Measurements from ENCODE around the gene IFRD1. TPM values are rescaled to one million over a fixed set of nuclear protein-coding genes. Genes with fewer than 3 reads are reported as not detected.

The IFRD1 gene
- total RNA-seq, 1 experiment from 2014 or later = 67.8 TPM

GRCh38 chr7:112442210-112442609 lies 8.1 kb upstream of the IFRD1 start:
- Histone ChIP-seq H3K14ac (ENCODE audit: insufficient read depth, low read length) (no peak overlapping the region), H4K8ac (replicated peaks; ENCODE audit: insufficient read length, low read depth, low read length) (no peak overlapping the region), H3T11ph (ENCODE audit: low read length) (no peak overlapping the region), H4K20me1 (ENCODE audit: control insufficient read depth, insufficient read depth, insufficient read length) (no peaks in the 10 kb centered on the region), H4K91ac (ENCODE audit: insufficient read length, low read depth, low read length) (no peak overlapping the region), H3K23ac (ENCODE audit: insufficient read length, low read depth, low read length) (no peak overlapping the region), H4K5ac (ENCODE audit: insufficient read length, low read depth, low read length) (no peak overlapping the region), H3K27me3 (ENCODE audit: insufficient read depth, low read length) (no peaks in the 10 kb centered on the region), H2BK12ac (ENCODE audit: insufficient read length, low read depth, low read length) (no peak overlapping the region), H3K4ac (ENCODE audit: low read depth, low read length) (no peak overlapping the region), H3K9me3 (ENCODE audit: control insufficient read depth, low read depth, low read length) (no peaks in the 10 kb centered on the region), H3K79me2 (ENCODE audit: insufficient read depth, low read length) (no peaks in the 10 kb centered on the region), H3K79me1 (ENCODE audit: insufficient read depth, low read depth, low read length, poor library complexity, severe bottlenecking) (no peaks in the 10 kb centered on the region), H2AFZ (ENCODE audit: low read length) (no peak overlapping the region), H3K9ac (ENCODE audit: extremely low read depth, insufficient read length, low read length) (no peak overlapping the region), H3K18ac (ENCODE audit: insufficient read length, low read depth, low read length) (no peak overlapping the region), H2BK15ac (ENCODE audit: low read depth, low read length) (no peak overlapping the region), H3K27ac (ENCODE audit: insufficient read length, low read depth, low read length) (no peak overlapping the region), H3K4me1 (ENCODE audit: insufficient read depth, low read length) (no peaks in the 10 kb centered on the region), H2AK5ac (ENCODE audit: insufficient read length, low read length) (no peak overlapping the region), H2BK20ac (ENCODE audit: low read depth, low read length, poor library complexity, severe bottlenecking) (no peak overlapping the region), H2BK5ac (ENCODE audit: insufficient read length, low read length) (no peak overlapping the region), H3K4me2 (ENCODE audit: insufficient read depth, insufficient read length, low read length) (no peak overlapping the region), H2BK120ac (ENCODE audit: low read depth, low read length, poor library complexity, severe bottlenecking) (no peak overlapping the region), H3K56ac (ENCODE audit: insufficient read length, low read depth, low read length) (no peak overlapping the region), H3K23me2 (ENCODE audit: insufficient read length, low read depth, low read length, poor library complexity, severe bottlenecking) (no peaks in the 10 kb centered on the region)
- no peaks in the 10 kb centered on the region; a peak in 2 of 7 replicates for H3K36me3 Mint-ChIP-seq (ENCODE audit: insufficient read depth in 1 of 3, low read depth in 3 of 3)
- H3K27me3 Mint-ChIP-seq (ENCODE audit: low read depth) = no peaks in the 10 kb centered on the region
- no peaks in the 10 kb centered on the region; a peak in 1 of 4 replicates for H3K4me1 Mint-ChIP-seq
- WGBS (ENCODE audit: extremely low coverage, insufficient read length, low lambda C conversion rate) = no CpG with 5 or more reads among the region's 2 CpGs
- no peaks in the 10 kb centered on the region for H3K9me3 Mint-ChIP-seq
- TF ChIP-seq CTCF (conservative IDR thresholded peaks at IDR 0.05) = no peak
- H3K27ac Mint-ChIP-seq = no peak overlapping the region
- no peak for DNase-seq
- no peak overlapping the region for H3K4me3 Mint-ChIP-seq
